IMR-90 (cell line): Measurements from ENCODE around the gene CD151. TPM values are rescaled to one million over a fixed set of nuclear protein-coding genes. Genes with fewer than 3 reads are reported as not detected.

Experiments
- ATAC-seq: fragments of 200-7000 bp; cut with Tn5 transposase; 2 replicates; pipeline ENCODE4 v1.9.1; 2020; ENCODE audit warnings: low read depth, mild to moderate bottlenecking, moderate library complexity
- BruUV-seq: library from RNA; stranded (reverse); fragments of 400-500 nt; replicated peaks from 2 replicates; lab custom pipeline; 2021; lab: Mats Ljungman, UMichigan
- CTCF ChIA-PET: fragments of 300-600 bp; formaldehyde crosslinking; extraction: SDS; loops from one replicate; lab custom pipeline; 2021; ENCODE audit warnings: antibody characterized with exemption; lab: Yijun Ruan, JAX
- POLR2A ChIA-PET: fragments of 300-600 bp; sonication (Branson Sonifier 250); formaldehyde crosslinking; loops from one replicate; lab custom pipeline; 2022; ENCODE audit warnings: antibody characterized with exemption; ENCODE audit not compliant: unreplicated experiment; lab: Charles Lee
- DNase-seq: peaks from one replicate; pipeline ENCODE4 v3.0.0; 2013
- H2AFZ ChIP-seq: replicated peaks from 2 replicates; pipeline ENCODE3; 2013; ENCODE audit warnings: low read length, mild to moderate bottlenecking; ENCODE audit not compliant: poor library complexity
- H2AK5ac ChIP-seq: 2 replicates; pipeline ENCODE4 v1.6.1; 2013; ENCODE audit warnings: low read depth, low read length, inconsistent platforms
- H2AK9ac ChIP-seq: replicated peaks from 2 replicates; pipeline ENCODE3; 2013; ENCODE audit warnings: mild to moderate bottlenecking, low read depth, low read length, moderate library complexity; ENCODE audit not compliant: poor library complexity
- H2BK120ac ChIP-seq: 2 replicates; pipeline ENCODE4 v1.6.1; 2013; ENCODE audit warnings: low read depth, low read length, inconsistent platforms
- H2BK15ac ChIP-seq: 3 replicates; pipeline ENCODE4 v1.6.1; 2013; ENCODE audit warnings: low read depth, low read length, inconsistent platforms
- H2BK20ac ChIP-seq: 2 replicates; pipeline ENCODE4 v1.6.1; 2013; ENCODE audit warnings: low read depth, mild to moderate bottlenecking, inconsistent platforms, low read length, moderate library complexity
- H2BK5ac ChIP-seq: 2 replicates; pipeline ENCODE4 v1.6.1; 2013; ENCODE audit warnings: mild to moderate bottlenecking, low read depth, low read length, inconsistent platforms; ENCODE audit not compliant: poor library complexity, severe bottlenecking
- H3K14ac ChIP-seq: replicated peaks from 2 replicates; pipeline ENCODE4 v1.6.1; 2013; ENCODE audit warnings: low read depth, low read length, inconsistent platforms
- H3K18ac ChIP-seq: 2 replicates; pipeline ENCODE4 v1.6.1; 2013; ENCODE audit warnings: low read depth, low read length, control low read depth
- H3K23ac ChIP-seq: 2 replicates; pipeline ENCODE4 v1.6.1; 2013; ENCODE audit warnings: low read depth, low read length, inconsistent platforms
- H3K27ac ChIP-seq: 2 replicates; pipeline ENCODE4 v1.5.1; 2013; ENCODE audit warnings: mild to moderate bottlenecking, control low read depth, low read length; ENCODE audit not compliant: insufficient read depth
- H3K27me3 ChIP-seq: 2 replicates; pipeline ENCODE4 v1.6.1; 2013; ENCODE audit warnings: low read length; ENCODE audit not compliant: control insufficient read depth, insufficient read depth
- H3K36me3 ChIP-seq: 2 replicates; pipeline ENCODE4 v1.6.1; 2013; ENCODE audit warnings: low read length, mixed read lengths; ENCODE audit not compliant: control insufficient read depth, insufficient read depth
- H3K4ac ChIP-seq: 2 replicates; pipeline ENCODE4 v1.6.1; 2013; ENCODE audit warnings: low read depth, low read length, inconsistent platforms
- H3K4me1 ChIP-seq: 2 replicates; pipeline ENCODE4 v1.6.1; 2013; ENCODE audit warnings: low read length, mixed read lengths; ENCODE audit not compliant: control insufficient read depth, insufficient read depth
- H3K4me2 ChIP-seq: 2 replicates; pipeline ENCODE4 v1.6.1; 2013; ENCODE audit warnings: low read depth, mild to moderate bottlenecking, control low read depth, low read length, moderate library complexity
- H3K4me3 ChIP-seq: 2 replicates; pipeline ENCODE4 v1.5.1; 2013; ENCODE audit warnings: low read depth, mild to moderate bottlenecking, control low read depth, low read length, moderate library complexity; ENCODE audit not compliant: insufficient read depth
- H3K56ac ChIP-seq: 2 replicates; pipeline ENCODE4 v1.6.1; 2013; ENCODE audit warnings: low read length, inconsistent platforms; ENCODE audit not compliant: insufficient read depth; ENCODE audit errors: extremely low read depth
- H3K79me1 ChIP-seq, 2 experiments: 2 replicates each; pipeline ENCODE4 v1.6.1; 2013; ENCODE audit warnings: low read length in 2 of 2, inconsistent platforms in 1 of 2, low read depth in 1 of 2
- H3K9ac ChIP-seq: 2 replicates; pipeline ENCODE4 v1.6.1; 2013; ENCODE audit warnings: low read depth, low read length, control low read depth
- H3K9me1 ChIP-seq: 2 replicates; pipeline ENCODE4 v1.6.1; 2013; ENCODE audit warnings: low read length, inconsistent platforms; ENCODE audit not compliant: insufficient read depth
- H3K9me3 ChIP-seq: 2 replicates; pipeline ENCODE4 v1.6.1; 2013; ENCODE audit warnings: low read length; ENCODE audit not compliant: control insufficient read depth, insufficient read depth
- H4K20me1 ChIP-seq: 2 replicates; pipeline ENCODE4 v1.6.1; 2013; ENCODE audit warnings: low read length, inconsistent platforms; ENCODE audit not compliant: insufficient read depth
- H4K5ac ChIP-seq: 2 replicates; pipeline ENCODE4 v1.6.1; 2013; ENCODE audit warnings: mild to moderate bottlenecking, low read depth, low read length, control low read depth
- H4K8ac ChIP-seq, 2 experiments: 2 replicates each; pipeline ENCODE4 v1.6.1; 2013; ENCODE audit warnings: low read depth in 2 of 2, low read length in 2 of 2, control low read depth in 1 of 2, inconsistent platforms in 1 of 2
- H4K91ac ChIP-seq: 2 replicates; pipeline ENCODE4 v1.6.1; 2013; ENCODE audit warnings: low read depth, low read length, inconsistent platforms; ENCODE audit not compliant: insufficient read depth
- BHLHE40 ChIP-seq: fragments of 150-350 bp; IDR thresholded peaks from 2 replicates; pipeline ENCODE4 v1.6.1; 2016; ENCODE audit warnings: mild to moderate bottlenecking, low read depth, low read length
- CEBPB ChIP-seq: IDR thresholded peaks from 2 replicates; pipeline ENCODE4 v1.6.1; 2012; ENCODE audit warnings: low read depth, low read length, improper control_type of control experiment
- CHD1 ChIP-seq: IDR thresholded peaks from 2 replicates; pipeline ENCODE4 v1.6.1; 2012; ENCODE audit warnings: low read depth, low read length, improper control_type of control experiment
- ELK1 ChIP-seq: fragments of 150-350 bp; IDR thresholded peaks from 2 replicates; pipeline ENCODE4 v1.6.1; 2016; ENCODE audit warnings: low read depth, mild to moderate bottlenecking, low read length, moderate library complexity, borderline replicate concordance
- FOS ChIP-seq: fragments of 150-350 bp; IDR thresholded peaks from 2 replicates; pipeline ENCODE4 v1.6.1; 2016; ENCODE audit warnings: low read depth, low read length
- MAFK ChIP-seq: IDR thresholded peaks from 2 replicates; pipeline ENCODE4 v1.6.1; 2012; ENCODE audit warnings: low read depth, low read length, improper control_type of control experiment
- MAZ ChIP-seq: IDR thresholded peaks from 2 replicates; pipeline ENCODE4 v1.6.1; 2012; ENCODE audit warnings: low read depth, mild to moderate bottlenecking, low read length, improper control_type of control experiment, moderate library complexity, borderline replicate concordance
- MXI1 ChIP-seq: IDR thresholded peaks from 2 replicates; pipeline ENCODE4 v1.6.1; 2012; ENCODE audit warnings: low read depth, mild to moderate bottlenecking, low read length, moderate library complexity, borderline replicate concordance
- NFE2L2 ChIP-seq: fragments of 150-350 bp; IDR thresholded peaks from 2 replicates; pipeline ENCODE4 v1.6.1; 2016; ENCODE audit warnings: low read depth, mild to moderate bottlenecking, low read length
- POLR2A ChIP-seq: IDR thresholded peaks from 2 replicates; pipeline ENCODE4 v1.6.1; 2012; ENCODE audit warnings: mild to moderate bottlenecking, low read depth, low read length
- RAD21 ChIP-seq: IDR thresholded peaks from 2 replicates; pipeline ENCODE4 v1.6.1; 2012; ENCODE audit warnings: low read length, improper control_type of control experiment
- RCOR1 ChIP-seq: IDR thresholded peaks from 2 replicates; pipeline ENCODE4 v1.6.1; 2012; ENCODE audit warnings: mild to moderate bottlenecking, low read length, improper control_type of control experiment; ENCODE audit not compliant: insufficient replicate concordance
- RFX5 ChIP-seq: IDR thresholded peaks from 2 replicates; pipeline ENCODE4 v1.8.0; 2012; ENCODE audit warnings: low read depth, mild to moderate bottlenecking, low read length, moderate library complexity
- SMC3 ChIP-seq: fragments of 150-350 bp; IDR thresholded peaks from 2 replicates; pipeline ENCODE4 v1.6.1; 2016; ENCODE audit warnings: low read depth, mild to moderate bottlenecking, antibody characterized with exemption, low read length, moderate library complexity
- USF2 ChIP-seq: fragments of 150-350 bp; IDR thresholded peaks from 2 replicates; pipeline ENCODE4 v1.6.1; 2017; ENCODE audit warnings: mild to moderate bottlenecking, antibody characterized with exemption, low read length, low read depth
- WGBS, 2 experiments: methylation state at CpG; one replicate each; pipeline versions ENCODE4 v1.1.5 to v1.1.7; 2013; ENCODE audit warnings: missing lambda C conversion rate in 2 of 2; ENCODE audit not compliant: insufficient read length in 1 of 2; ENCODE audit errors: extremely low coverage in 2 of 2; 5-methylcytosine and 5-hydroxymethylcytosine counted together
- dilution Hi-C: fragments of 300-500 bp; cut with HindIII; formaldehyde crosslinking; loops from one replicate; pipeline ENCODE4 v1.14.3; 2018; ENCODE audit warnings: low sequenced_read_pairs; ENCODE audit not compliant: unreplicated experiment
- in situ Hi-C: fragments of 300-500 bp; cut with MboI; formaldehyde crosslinking; loops from 3 replicates; pipeline ENCODE4 v1.14.3; 2019; ENCODE audit warnings: low sequenced_read_pairs, inconsistent platforms, mixed read lengths
- intact Hi-C: fragments of 100-400 bp; cut with micrococcal nuclease; formaldehyde crosslinking; loops from 2 replicates; pipeline ENCODE4 v1.10.0; 2022
- polyA plus RNA-seq, 3 experiments: library from polyadenylated mRNA; depleted of rRNA; stranded (reverse); fragments of >200 nt; gene quantifications; 2 replicates each; pipeline ENCODE4 v1.2.3, GENCODE V29; 2012; ENCODE audit warnings: low replicate concordance in 1 of 3
- total RNA-seq: library from RNA; depleted of rRNA; stranded (reverse); fragments of >200 nt; gene quantifications from 2 replicates; pipeline ENCODE4 v1.2.3, GENCODE V29; 2012
- TF ChIP-seq, protein P1 (sequence below): conservative IDR thresholded peaks from 2 replicates; pipeline ENCODE4 v1.5.1; 2012; ENCODE audit warnings: mild to moderate bottlenecking, low read depth, low read length, improper control_type of control experiment

Gene CD151
- total and polyA plus RNA-seq, 2 of the 4 experiments (the other 2 are of a cell fraction), result 1,150 to 1,267 TPM

GRCh38 chr11:827897-828192 lies 4.9 kb upstream of the CD151 start, which contains the start of gene CRACR2B:
Gene CRACR2B (plus strand): TSS chr11:827919. CDS start chr11:828608, 689 bp downstream.
- Histone ChIP-seq H3K36me3 (peaks cover 21% of the 10 kb centered on the region; the same call in 1 of the 2 replicates), H2BK120ac (no peak within 1 kb of the TSS), H3K9me3 (no peaks in the 10 kb centered on the region), H2BK20ac (no peak within 1 kb of the TSS), H3K56ac (no peak within 1 kb of the TSS), H3K4me3 (no peak within 1 kb of the TSS), H3K14ac (no peak within 1 kb of the TSS), H3K4ac (peak within 1 kb of the TSS; percentile 43; the same call in 1 of the 2 replicates), H3K9me1 (peaks cover 6% of the 10 kb centered on the region; the same call in 1 of the 2 replicates), H3K18ac (no peak within 1 kb of the TSS), H2AFZ (peak within 1 kb of the TSS; percentile 81), H4K5ac (no peak within 1 kb of the TSS), H3K9ac (no peak within 1 kb of the TSS), H4K8ac (0 out of 4 replicates have a peak within 1 kb of the TSS, but pooled peaks of 1 of the 2 experiments have one; percentile 87), H3K23ac (no peak within 1 kb of the TSS), H2BK5ac (no peak within 1 kb of the TSS), H4K20me1 (peaks cover 24% of the 10 kb centered on the region; the same call in 1 of the 2 replicates), H3K4me2 (0 out of 2 replicates have a peak within 1 kb of the TSS, but pooled peaks have one; percentile 17), H2BK15ac (no peak within 1 kb of the TSS), H4K91ac (no peak within 1 kb of the TSS), H3K79me1 (peaks cover 0 to 10% of the 10 kb centered on the region in 2 experiments), H3K4me1 (peaks cover 25% of the 10 kb centered on the region), H3K27ac (no peak within 1 kb of the TSS), H2AK5ac (peak within 1 kb of the TSS; percentile 51), H2AK9ac (peak within 1 kb of the TSS; percentile 55), H3K27me3 (peaks cover 6% of the 10 kb centered on the region; the same call in 1 of the 2 replicates)
- no TSS peak for BruUV-seq
- dilution Hi-C loops, result no loop called here
- intact Hi-C loops, result no loop called here
- no peak for DNase-seq
- 54% methylated on average over 5 of the region's 5 CpGs; no CpG with 5 or more reads in 1 of the 2 experiments for WGBS, 2 experiments
- TF ChIP-seq RFX5 (no peak), POLR2A (no peak), RAD21 (no peak), NFE2L2 (no peak), USF2 (no peak), SMC3 (no peak), CHD1 (no peak), BHLHE40 (no peak), ELK1 (no peak), MAZ (no peak), MAFK (no peak), MXI1 (no peak), CEBPB (no peak), FOS (no peak), RCOR1 (no peak)
- TF ChIP-seq, protein P1, sequence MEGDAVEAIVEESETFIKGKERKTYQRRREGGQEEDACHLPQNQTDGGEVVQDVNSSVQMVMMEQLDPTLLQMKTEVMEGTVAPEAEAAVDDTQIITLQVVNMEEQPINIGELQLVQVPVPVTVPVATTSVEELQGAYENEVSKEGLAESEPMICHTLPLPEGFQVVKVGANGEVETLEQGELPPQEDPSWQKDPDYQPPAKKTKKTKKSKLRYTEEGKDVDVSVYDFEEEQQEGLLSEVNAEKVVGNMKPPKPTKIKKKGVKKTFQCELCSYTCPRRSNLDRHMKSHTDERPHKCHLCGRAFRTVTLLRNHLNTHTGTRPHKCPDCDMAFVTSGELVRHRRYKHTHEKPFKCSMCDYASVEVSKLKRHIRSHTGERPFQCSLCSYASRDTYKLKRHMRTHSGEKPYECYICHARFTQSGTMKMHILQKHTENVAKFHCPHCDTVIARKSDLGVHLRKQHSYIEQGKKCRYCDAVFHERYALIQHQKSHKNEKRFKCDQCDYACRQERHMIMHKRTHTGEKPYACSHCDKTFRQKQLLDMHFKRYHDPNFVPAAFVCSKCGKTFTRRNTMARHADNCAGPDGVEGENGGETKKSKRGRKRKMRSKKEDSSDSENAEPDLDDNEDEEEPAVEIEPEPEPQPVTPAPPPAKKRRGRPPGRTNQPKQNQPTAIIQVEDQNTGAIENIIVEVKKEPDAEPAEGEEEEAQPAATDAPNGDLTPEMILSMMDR, result no peak
- in situ Hi-C loops, result no loop called here
- ATAC-seq, result no peak
- ChIA-PET POLR2A (interaction anchor here (1.1 kb wide), 1 partner anchor 9 kb away, joined by 4 read pairs; the partner anchor contains the start of gene PNPLA2), CTCF (no interaction called here)
